K562 (cell line): ENCODE measurements around the gene AAMP. TPM values are rescaled to one million over a fixed set of nuclear protein-coding genes. Genes with fewer than 3 reads are reported as not detected.

Experiments
- ATF1 ChIP-seq, 2 experiments: fragments of 450-650 bp in 1 of 2; IDR thresholded peaks; 2 replicates each; pipeline ENCODE4 v1.6.1; 2016; ENCODE audit warnings: missing compliant biosample characterization in 1 of 2, missing genetic modification characterization in 1 of 2
- BDP1 ChIP-seq: IDR thresholded peaks from 3 replicates; pipeline ENCODE4 v1.6.1; 2011; ENCODE audit not compliant: insufficient read length, insufficient read depth
- DDX20 ChIP-seq: fragments of 450-650 bp; IDR thresholded peaks from 2 replicates; pipeline ENCODE4 v1.6.1; 2016; ENCODE audit warnings: missing genetic modification characterization, low read depth, mild to moderate bottlenecking, missing compliant biosample characterization, moderate library complexity
- EHMT2 ChIP-seq: fragments of 450-650 bp; IDR thresholded peaks from 2 replicates; pipeline ENCODE4 v1.6.1; 2018; ENCODE audit warnings: antibody characterized with exemption
- ETV1 ChIP-seq: fragments of 450-650 bp; conservative IDR thresholded peaks from 2 replicates; pipeline ENCODE4 v1.6.1; 2016; ENCODE audit warnings: missing genetic modification characterization, control low read depth, low read depth, missing compliant biosample characterization
- FOXA3 ChIP-seq, 2 experiments: fragments of 450-650 bp in 1 of 2; sonication (generic) in 1 of 2; formaldehyde crosslinking; IDR thresholded peaks in 1 of 2; conservative IDR thresholded peaks in 1 of 2; 2 replicates each; pipeline versions ENCODE4 v1.4.0 to v1.8.0; 2020 to 2022; ENCODE audit warnings: mild to moderate bottlenecking in 2 of 2, missing genetic modification reagents in 1 of 2
- FOXJ2 ChIP-seq: fragments of 200-800 bp; sonication (Bioruptor generic); IDR thresholded peaks from 2 replicates; pipeline ENCODE4 v1.6.1; 2016; ENCODE audit warnings: missing genetic modification characterization, missing compliant biosample characterization
- GTF2A2 ChIP-seq: IDR thresholded peaks from 2 replicates; pipeline ENCODE4 v1.6.1; 2016; ENCODE audit warnings: mild to moderate bottlenecking, missing genetic modification characterization, missing compliant biosample characterization
- HDAC1 ChIP-seq, 2 experiments: fragments of 450-650 bp; IDR thresholded peaks; 2 replicates each; pipeline ENCODE4 v1.6.1; 2016 to 2017; ENCODE audit warnings: inconsistent platforms in 1 of 2, mild to moderate bottlenecking in 1 of 2, moderate library complexity in 1 of 2
- KDM5B ChIP-seq: fragments of 200-600 bp; sonication (generic); IDR thresholded peaks from 2 replicates; pipeline ENCODE4 v1.6.1; 2012; ENCODE audit warnings: low read depth, mild to moderate bottlenecking, moderate library complexity, low read length, control low read depth, inconsistent platforms; ENCODE audit not compliant: insufficient replicate concordance
- L3MBTL2 ChIP-seq: fragments of 450-650 bp; IDR thresholded peaks from 2 replicates; pipeline ENCODE4 v1.6.1; 2016; ENCODE audit warnings: mild to moderate bottlenecking, moderate library complexity
- LEF1 ChIP-seq: fragments of 450-650 bp; IDR thresholded peaks from 2 replicates; pipeline ENCODE4 v1.6.1; 2016; ENCODE audit warnings: mild to moderate bottlenecking
- MAFK ChIP-seq: IDR thresholded peaks from 2 replicates; pipeline ENCODE4 v1.6.1; 2011; ENCODE audit warnings: low read length, improper control_type of control experiment
- MCM5 ChIP-seq: fragments of 450-650 bp; IDR thresholded peaks from 2 replicates; pipeline ENCODE4 v1.6.1; 2016; ENCODE audit warnings: low read depth
- NCOA2 ChIP-seq, 2 experiments: fragments of 450-650 bp; IDR thresholded peaks; 2 replicates each; pipeline ENCODE4 v1.6.1; 2018; ENCODE audit warnings: mild to moderate bottlenecking in 2 of 2, moderate library complexity in 1 of 2; ENCODE audit not compliant: partially characterized antibody in 2 of 2
- NELFE ChIP-seq: IDR thresholded peaks from 2 replicates; pipeline ENCODE4 v1.6.1; 2011; ENCODE audit warnings: mild to moderate bottlenecking; ENCODE audit not compliant: insufficient read depth, insufficient read length
- NR2F6 ChIP-seq: fragments of 450-650 bp; formaldehyde crosslinking; IDR thresholded peaks from 2 replicates; pipeline ENCODE4 v1.4.0; 2020; ENCODE audit warnings: mild to moderate bottlenecking
- SMC3 ChIP-seq: conservative IDR thresholded peaks from 2 replicates; pipeline ENCODE4 v1.6.1; 2011; ENCODE audit warnings: low read depth, low read length, improper control_type of control experiment; ENCODE audit not compliant: insufficient read depth
- TAL1 ChIP-seq: fragments of 450-650 bp; IDR thresholded peaks from 2 replicates; pipeline ENCODE4 v1.6.1; 2016; ENCODE audit warnings: mild to moderate bottlenecking
- TSC22D4 ChIP-seq: fragments of 450-650 bp; IDR thresholded peaks from 2 replicates; pipeline ENCODE4 v1.6.1; 2016; ENCODE audit warnings: missing genetic modification characterization, missing biosample characterization, control low read depth
- ZBTB8A ChIP-seq: fragments of 450-650 bp; IDR thresholded peaks from 2 replicates; pipeline ENCODE4 v1.6.1; 2018; ENCODE audit warnings: mild to moderate bottlenecking, moderate library complexity; ENCODE audit not compliant: partially characterized antibody
- ZNF174 ChIP-seq: fragments of 250-450 bp; sonication (Bioruptor Pico); IDR thresholded peaks from 2 replicates; pipeline ENCODE4 v1.4.0; 2020; ENCODE audit warnings: mild to moderate bottlenecking
- ZNF212 ChIP-seq: fragments of 450-650 bp; formaldehyde crosslinking; IDR thresholded peaks from 2 replicates; pipeline ENCODE4 v1.4.0; 2020; ENCODE audit warnings: mild to moderate bottlenecking
- ZNF347 ChIP-seq: fragments of 450-650 bp; formaldehyde crosslinking; IDR thresholded peaks from 2 replicates; pipeline ENCODE4 v1.4.0; 2020; ENCODE audit warnings: low read depth, mild to moderate bottlenecking, moderate library complexity
- ZNF766 ChIP-seq: fragments of 200-800 bp; sonication (Bioruptor generic); conservative IDR thresholded peaks from 2 replicates; pipeline ENCODE4 v1.6.1; 2016; ENCODE audit warnings: missing genetic modification characterization, missing compliant biosample characterization
- polyA plus RNA-seq, 8 experiments: library from polyadenylated mRNA; depleted of rRNA in 4 of 8; stranded (reverse) in 5 of 8; unstranded in 3 of 8; fragments of >200 nt; fragmentation: Nextera tagmentation in 2 of 8; fragmentation: Illumina TruSeq in 1 of 8; extraction: Ambion mirVana in 2 of 8; extraction: Trizol in 1 of 8; gene quantifications; 2 replicates each; pipeline versions ENCODE4 v1.2.1 to v1.2.3, GENCODE V29; 2011 to 2014; ENCODE audit warnings: inconsistent platforms in 1 of 8, missing spikeins in 1 of 8
- total RNA-seq, 7 experiments: library from RNA; depleted of rRNA in 6 of 7; stranded (reverse); fragments of >200 nt in 6 of 7; fragmentation: Illumina TruSeq in 2 of 7; extraction: Trizol in 2 of 7; gene quantifications; 2 replicates each; pipeline versions ENCODE4 v1.2.1 to v1.2.3, GENCODE V29; 2011 to 2021; ENCODE audit warnings: low replicate concordance in 1 of 7
- TF ChIP-seq, protein P1 (sequence below): sonication (generic); formaldehyde crosslinking; IDR thresholded peaks from 2 replicates; pipeline ENCODE4 v1.9.0; 2022; ENCODE audit warnings: mild to moderate bottlenecking, missing genetic modification reagents
- TF ChIP-seq, protein P2 (sequence below), 2 experiments: IDR thresholded peaks; 2 replicates each; pipeline ENCODE4 v1.6.1; 2011; ENCODE audit warnings: borderline replicate concordance in 1 of 2, control low read depth in 1 of 2, low read depth in 1 of 2, low read length in 1 of 2, mild to moderate bottlenecking in 1 of 2, mixed read lengths in 1 of 2, moderate library complexity in 1 of 2; ENCODE audit not compliant: insufficient read depth in 1 of 2, insufficient read length in 1 of 2, poor library complexity in 1 of 2, severe bottlenecking in 1 of 2; ENCODE audit errors: extremely low read depth in 1 of 2
- TF ChIP-seq, protein P3 (sequence below): fragments of 250-450 bp; sonication (Bioruptor Pico); IDR thresholded peaks from 2 replicates; pipeline ENCODE4 v1.4.0; 2020; ENCODE audit warnings: borderline replicate concordance

The AAMP gene
- total and polyA plus RNA-seq, 9 of the 15 experiments (the other 6 are each of a cell fraction or from before 2014, with no cell fraction given) = 5.7 to 197 (median 94.1) TPM

DNA sequence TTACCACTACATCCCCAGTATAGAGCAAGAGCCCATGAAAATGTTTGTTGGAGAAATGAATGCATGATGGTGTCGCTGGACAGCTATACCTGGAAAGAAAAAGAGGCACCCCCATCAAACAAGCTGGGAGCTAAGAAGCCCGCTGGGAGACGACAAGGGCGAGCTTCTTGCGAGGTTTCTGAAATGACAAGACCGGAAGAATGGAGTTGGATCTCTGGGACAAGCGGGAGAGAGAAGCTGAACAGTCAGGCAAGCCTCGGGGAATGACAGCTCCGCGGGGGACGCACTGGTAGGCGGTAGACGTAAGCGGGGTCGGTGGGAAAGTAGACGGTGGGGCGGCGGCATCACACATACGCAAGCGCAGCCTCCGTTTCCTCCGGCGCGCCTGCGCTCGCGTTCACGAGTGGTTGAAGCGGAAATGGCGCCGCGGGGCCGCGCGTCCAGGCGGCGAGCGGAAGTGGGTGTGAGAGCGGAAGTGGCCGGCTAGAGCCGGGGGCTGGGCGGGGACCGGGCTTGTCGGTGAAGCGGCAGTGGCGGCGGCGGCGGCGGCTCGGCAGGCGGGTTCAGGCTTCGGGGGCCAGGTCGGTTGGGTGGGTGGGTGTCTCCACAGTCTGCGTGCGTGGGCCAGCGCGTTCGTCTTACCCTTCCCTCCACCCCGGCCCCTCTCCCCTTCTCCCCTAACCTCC lies 53.1 kb downstream of the AAMP start, which contains the start of gene ARPC2 (continued):
- TF ChIP-seq ZBTB8A = no peak
- TF ChIP-seq MCM5 = no peak
- TF ChIP-seq GTF2A2 (tag) = no peak
- TF ChIP-seq NCOA2 (IDR thresholded peaks at IDR 0.05; ENCODE audit: partially characterized antibody in 2 of 2) = no peak
- no peak for TF ChIP-seq TAL1
- peak; percentile 69 for TF ChIP-seq KDM5B
- TF ChIP-seq, protein P1, sequence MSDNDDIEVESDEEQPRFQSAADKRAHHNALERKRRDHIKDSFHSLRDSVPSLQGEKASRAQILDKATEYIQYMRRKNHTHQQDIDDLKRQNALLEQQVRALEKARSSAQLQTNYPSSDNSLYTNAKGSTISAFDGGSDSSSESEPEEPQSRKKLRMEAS (CRISPR knock-in tag) = peak; percentile 65
- no peak for TF ChIP-seq ZNF347 (CRISPR knock-in tag)
- TF ChIP-seq LEF1 = no peak
- TF ChIP-seq NR2F6 (CRISPR knock-in tag) = no peak
- TF ChIP-seq FOXA3 (CRISPR knock-in tag; conservative IDR thresholded peaks at IDR 0.05 in 1 of 2, IDR thresholded peaks at IDR 0.05 in 1 of 2) = no peak
- peak; percentile 76 for TF ChIP-seq ETV1
- no peak for TF ChIP-seq SMC3
- TF ChIP-seq MAFK = no peak
- TF ChIP-seq ATF1 (CRISPR knock-in tag; IDR thresholded peaks at IDR 0.05) = no peak
- TF ChIP-seq ATF1 (tag; IDR thresholded peaks at IDR 0.05) = peak; percentile 64
- TF ChIP-seq, protein P2, sequence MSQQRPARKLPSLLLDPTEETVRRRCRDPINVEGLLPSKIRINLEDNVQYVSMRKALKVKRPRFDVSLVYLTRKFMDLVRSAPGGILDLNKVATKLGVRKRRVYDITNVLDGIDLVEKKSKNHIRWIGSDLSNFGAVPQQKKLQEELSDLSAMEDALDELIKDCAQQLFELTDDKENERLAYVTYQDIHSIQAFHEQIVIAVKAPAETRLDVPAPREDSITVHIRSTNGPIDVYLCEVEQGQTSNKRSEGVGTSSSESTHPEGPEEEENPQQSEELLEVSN (IDR thresholded peaks at IDR 0.05; ENCODE audit: borderline replicate concordance in 1 of 2, extremely low read depth in 1 of 2, insufficient read depth in 1 of 2, insufficient read length in 1 of 2, low read depth in 1 of 2, low read length in 1 of 2, poor library complexity in 1 of 2, severe bottlenecking in 1 of 2) = peak; percentile 38 to 39
- no peak for TF ChIP-seq FOXJ2 (tag)
- 0 out of 2 replicates have a peak, but pooled peaks have one; percentile 10 for TF ChIP-seq EHMT2
- peak in 1 of 2 experiments; percentile 63; a peak in 1 of 4 replicates for TF ChIP-seq HDAC1 (IDR thresholded peaks at IDR 0.05)
- TF ChIP-seq TSC22D4 (tag) = no peak
- TF ChIP-seq L3MBTL2 = peak; percentile 57; the same call in 1 of the 2 replicates
- no peak for TF ChIP-seq NELFE
- 0 out of 2 replicates have a peak, but pooled peaks have one; percentile 71 for TF ChIP-seq ZNF766
- TF ChIP-seq BDP1 = no peak
- no peak for TF ChIP-seq ZNF212 (CRISPR knock-in tag)
- no peak for TF ChIP-seq DDX20
- TF ChIP-seq ZNF174 = no peak
- TF ChIP-seq, protein P3, sequence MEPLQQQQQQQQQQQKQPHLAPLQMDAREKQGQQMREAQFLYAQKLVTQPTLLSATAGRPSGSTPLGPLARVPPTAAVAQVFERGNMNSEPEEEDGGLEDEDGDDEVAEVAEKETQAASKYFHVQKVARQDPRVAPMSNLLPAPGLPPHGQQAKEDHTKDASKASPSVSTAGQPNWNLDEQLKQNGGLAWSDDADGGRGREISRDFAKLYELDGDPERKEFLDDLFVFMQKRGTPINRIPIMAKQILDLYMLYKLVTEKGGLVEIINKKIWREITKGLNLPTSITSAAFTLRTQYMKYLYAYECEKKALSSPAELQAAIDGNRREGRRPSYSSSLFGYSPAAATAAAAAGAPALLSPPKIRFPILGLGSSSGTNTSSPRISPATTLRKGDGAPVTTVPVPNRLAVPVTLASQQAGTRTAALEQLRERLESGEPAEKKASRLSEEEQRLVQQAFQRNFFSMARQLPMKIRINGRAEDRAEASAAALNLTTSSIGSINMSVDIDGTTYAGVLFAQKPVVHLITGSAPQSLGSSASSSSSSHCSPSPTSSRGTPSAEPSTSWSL (CRISPR knock-in tag) = no peak
